ENCODE results near the gene NCBP2.

Gene NCBP2

DNA sequence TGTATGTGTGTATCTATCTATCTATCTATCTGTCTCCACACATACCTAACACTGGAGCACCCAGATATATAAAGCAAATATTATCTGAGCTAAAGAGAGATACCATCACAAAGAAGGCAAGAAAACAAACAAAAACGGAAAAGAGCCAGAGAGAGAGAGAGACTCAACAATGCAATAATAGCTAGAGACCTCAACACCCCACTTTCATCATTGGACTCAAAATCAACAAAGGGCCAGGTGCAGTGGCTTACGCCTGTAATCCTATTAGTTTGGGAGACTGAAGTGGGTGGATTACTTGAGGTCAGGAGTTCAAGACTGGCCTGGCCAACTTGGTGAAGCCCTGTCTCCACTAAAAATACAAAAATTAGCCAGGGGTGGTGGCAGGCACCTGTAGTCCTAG is 23.4 kb downstream of the NCBP2 start:
- TF ChIP-seq ZNF8 (CRISPR knock-in tag; IDR thresholded peaks at IDR 0.05) (no peak), ARNTL (CRISPR knock-in tag; IDR thresholded peaks at IDR 0.05; ENCODE audit: borderline replicate concordance, low read depth) (no peak), ZC3H10 (CRISPR knock-in tag; IDR thresholded peaks at IDR 0.05) (no peak), TCF4 (CRISPR knock-in tag; IDR thresholded peaks at IDR 0.05; ENCODE audit: borderline replicate concordance) (no peak), SNAI2 (CRISPR knock-in tag; IDR thresholded peaks at IDR 0.05) (no peak), ESRRG (CRISPR knock-in tag; IDR thresholded peaks at IDR 0.05) (no peak), GLIS3 (CRISPR knock-in tag; IDR thresholded peaks at IDR 0.05) (no peak), ZNF565 (CRISPR knock-in tag; conservative IDR thresholded peaks at IDR 0.05; ENCODE audit: low read depth) (no peak), TSHZ2 (CRISPR knock-in tag; IDR thresholded peaks at IDR 0.05) (no peak), ZFP3 (CRISPR knock-in tag; IDR thresholded peaks at IDR 0.05) (no peak), ZNF70 (CRISPR knock-in tag; IDR thresholded peaks at IDR 0.05) (no peak), PPARA (CRISPR knock-in tag; IDR thresholded peaks at IDR 0.05; ENCODE audit: borderline replicate concordance) (no peak)
- TF ChIP-seq, protein P1, sequence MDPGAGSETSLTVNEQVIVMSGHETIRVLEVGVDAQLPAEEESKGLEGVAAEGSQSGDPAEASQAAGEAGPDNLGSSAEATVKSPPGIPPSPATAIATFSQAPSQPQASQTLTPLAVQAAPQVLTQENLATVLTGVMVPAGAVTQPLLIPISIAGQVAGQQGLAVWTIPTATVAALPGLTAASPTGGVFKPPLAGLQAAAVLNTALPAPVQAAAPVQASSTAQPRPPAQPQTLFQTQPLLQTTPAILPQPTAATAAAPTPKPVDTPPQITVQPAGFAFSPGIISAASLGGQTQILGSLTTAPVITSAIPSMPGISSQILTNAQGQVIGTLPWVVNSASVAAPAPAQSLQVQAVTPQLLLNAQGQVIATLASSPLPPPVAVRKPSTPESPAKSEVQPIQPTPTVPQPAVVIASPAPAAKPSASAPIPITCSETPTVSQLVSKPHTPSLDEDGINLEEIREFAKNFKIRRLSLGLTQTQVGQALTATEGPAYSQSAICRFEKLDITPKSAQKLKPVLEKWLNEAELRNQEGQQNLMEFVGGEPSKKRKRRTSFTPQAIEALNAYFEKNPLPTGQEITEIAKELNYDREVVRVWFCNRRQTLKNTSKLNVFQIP (CRISPR knock-in tag; IDR thresholded peaks at IDR 0.05; ENCODE audit: borderline replicate concordance, low read depth), result no peak
- no peak for ATAC-seq

DNA sequence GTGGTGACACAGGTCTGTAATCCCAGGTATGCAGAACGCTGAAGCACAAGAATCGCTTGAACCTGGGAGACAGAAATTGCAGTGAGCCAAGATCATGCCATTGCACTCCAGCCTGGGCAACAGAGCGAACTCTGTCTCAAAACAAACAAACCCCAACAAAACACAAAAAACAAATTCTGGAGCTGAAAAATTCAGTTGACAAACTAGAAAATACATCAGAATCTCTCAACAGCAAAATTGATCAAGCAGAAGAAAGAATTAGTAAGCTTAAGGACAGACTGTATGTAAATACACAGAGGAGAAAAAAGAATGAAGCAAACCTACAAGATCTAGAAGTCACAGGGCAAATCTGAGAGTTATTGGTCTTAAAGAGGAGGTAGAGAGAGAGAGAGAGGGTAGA is 25.3 kb downstream of the NCBP2 start:
- no peak for TF ChIP-seq CSRNP3 (CRISPR knock-in tag; IDR thresholded peaks at IDR 0.05)
- no peak for TF ChIP-seq SNAI2 (CRISPR knock-in tag; IDR thresholded peaks at IDR 0.05)
- no peak for TF ChIP-seq BACH2 (CRISPR knock-in tag; IDR thresholded peaks at IDR 0.05; ENCODE audit: borderline replicate concordance)
- no peak for TF ChIP-seq ZFP30 (CRISPR knock-in tag; IDR thresholded peaks at IDR 0.05)
- no peak for TF ChIP-seq OSR1 (CRISPR knock-in tag; IDR thresholded peaks at IDR 0.05)
- no peak for TF ChIP-seq TSHZ2 (CRISPR knock-in tag; IDR thresholded peaks at IDR 0.05)
- no peak for TF ChIP-seq PPARA (CRISPR knock-in tag; IDR thresholded peaks at IDR 0.05; ENCODE audit: borderline replicate concordance)
- TF ChIP-seq ZFP3 (CRISPR knock-in tag; IDR thresholded peaks at IDR 0.05), result no peak
- no peak for TF ChIP-seq TCF4 (CRISPR knock-in tag; IDR thresholded peaks at IDR 0.05; ENCODE audit: borderline replicate concordance)
- no peak for TF ChIP-seq ARNTL (CRISPR knock-in tag; IDR thresholded peaks at IDR 0.05; ENCODE audit: borderline replicate concordance, low read depth)
- no peak for TF ChIP-seq TOX (CRISPR knock-in tag; IDR thresholded peaks at IDR 0.05; ENCODE audit: borderline replicate concordance)
- TF ChIP-seq ESRRG (CRISPR knock-in tag; IDR thresholded peaks at IDR 0.05), result no peak
- TF ChIP-seq ZNF8 (CRISPR knock-in tag; IDR thresholded peaks at IDR 0.05), result no peak
- TF ChIP-seq ZNF565 (CRISPR knock-in tag; conservative IDR thresholded peaks at IDR 0.05; ENCODE audit: low read depth), result no peak
- no peak for ATAC-seq

DNA sequence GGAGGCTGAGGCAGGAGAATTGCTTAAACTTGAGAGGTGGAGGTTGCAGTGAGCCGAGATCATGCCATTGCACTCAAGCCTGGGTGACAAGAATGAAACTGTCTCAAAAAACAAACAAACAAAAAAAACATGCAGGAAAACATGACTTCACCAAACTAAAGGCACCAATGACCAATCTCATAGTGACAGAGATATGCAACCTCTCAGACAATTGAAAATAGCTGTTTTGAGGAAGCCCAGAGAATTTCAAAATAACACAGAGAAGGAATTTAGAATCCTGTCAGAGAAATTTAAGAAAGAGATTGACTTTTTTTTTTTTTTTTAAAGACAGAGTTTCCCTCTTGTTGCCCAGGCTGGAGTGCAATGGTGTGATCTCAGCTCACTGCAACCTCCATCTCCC is 26.1 kb downstream of the NCBP2 start:
- TF ChIP-seq TCF4 (CRISPR knock-in tag; IDR thresholded peaks at IDR 0.05; ENCODE audit: borderline replicate concordance) (no peak), ESRRG (CRISPR knock-in tag; IDR thresholded peaks at IDR 0.05) (no peak), ZNF70 (CRISPR knock-in tag; IDR thresholded peaks at IDR 0.05) (no peak), BACH2 (CRISPR knock-in tag; IDR thresholded peaks at IDR 0.05; ENCODE audit: borderline replicate concordance) (no peak)
- TF ChIP-seq, protein P2, sequence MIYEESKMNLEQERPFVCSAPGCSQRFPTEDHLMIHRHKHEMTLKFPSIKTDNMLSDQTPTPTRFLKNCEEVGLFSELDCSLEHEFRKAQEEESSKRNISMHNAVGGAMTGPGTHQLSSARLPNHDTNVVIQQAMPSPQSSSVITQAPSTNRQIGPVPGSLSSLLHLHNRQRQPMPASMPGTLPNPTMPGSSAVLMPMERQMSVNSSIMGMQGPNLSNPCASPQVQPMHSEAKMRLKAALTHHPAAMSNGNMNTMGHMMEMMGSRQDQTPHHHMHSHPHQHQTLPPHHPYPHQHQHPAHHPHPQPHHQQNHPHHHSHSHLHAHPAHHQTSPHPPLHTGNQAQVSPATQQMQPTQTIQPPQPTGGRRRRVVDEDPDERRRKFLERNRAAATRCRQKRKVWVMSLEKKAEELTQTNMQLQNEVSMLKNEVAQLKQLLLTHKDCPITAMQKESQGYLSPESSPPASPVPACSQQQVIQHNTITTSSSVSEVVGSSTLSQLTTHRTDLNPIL (CRISPR knock-in tag; IDR thresholded peaks at IDR 0.05; ENCODE audit: low read depth), result no peak
- no peak for ATAC-seq
